Testis (tissue), 2 donors: Measurements from ENCODE around the gene SH3RF3.

ENCODE experiments used
- CTCF ChIP-seq, 3 experiments: fragments of 450-650 bp in 2 of 3; fragments of 200-600 bp in 1 of 3; sonication (generic) in 1 of 3; IDR thresholded peaks; one replicate each; pipeline ENCODE4 v1.5.1; 2016 to 2019; ENCODE audit warnings: antibody characterized with exemption in 3 of 3, mild to moderate bottlenecking in 2 of 3, moderate library complexity in 1 of 3
- POLR2A ChIP-seq: fragments of 450-650 bp; IDR thresholded peaks from one replicate; pipeline ENCODE4 v1.6.1; 2017; ENCODE audit warnings: antibody characterized with exemption, mild to moderate bottlenecking, moderate library complexity

GRCh38 chr2:109439390-109439786 lies 310.4 kb downstream of the SH3RF3 start:
- no peak for TF ChIP-seq CTCF (IDR thresholded peaks at IDR 0.05)
- TF ChIP-seq POLR2A = no peak
